SHP77 (cell line): ENCODE measurements around the gene TMEM267.
A peak's percentile ranks its signal among the peaks of the same experiment; 100 is the strongest.

ENCODE experiments used
- DNase-seq, 2 experiments: peaks; one replicate each; lab custom pipeline; 2025; lab: John Stamatoyannopoulos, UW

The TMEM267 gene

GRCh38 chr5:43409809-43410271 lies 73.8 kb downstream of the TMEM267 start:
- no peak for DNase-seq

- DNase-seq, result peak; percentile 38 to 43
Measured at GRCh38 chr5:43402524-43403066, 81.1 kb downstream of the TMEM267 start.

GRCh38 chr5:43401827-43402226 lies 81.8 kb downstream of the TMEM267 start:
- peak; percentile 71 to 89 for DNase-seq

- DNase-seq, result no peak
Measured at GRCh38 chr5:43400082-43400481, 83.6 kb downstream of the TMEM267 start.

- DNase-seq, result no peak
Measured at GRCh38 chr5:43396762-43397304, 86.8 kb downstream of the TMEM267 start.
